ENCODE measurements around the gene TSPAN14. TPM values are rescaled to one million over a fixed set of nuclear protein-coding genes. Genes with fewer than 3 reads are reported as not detected.
"Not testable (repeated sequence)": the region's sequence is repeated elsewhere in the genome, so short reads cannot be mapped to it uniquely, and the experiment has no call there.

Gene TSPAN14
- total RNA-seq, 1 experiment from 2014 or later, result 3.4 TPM

DNA sequence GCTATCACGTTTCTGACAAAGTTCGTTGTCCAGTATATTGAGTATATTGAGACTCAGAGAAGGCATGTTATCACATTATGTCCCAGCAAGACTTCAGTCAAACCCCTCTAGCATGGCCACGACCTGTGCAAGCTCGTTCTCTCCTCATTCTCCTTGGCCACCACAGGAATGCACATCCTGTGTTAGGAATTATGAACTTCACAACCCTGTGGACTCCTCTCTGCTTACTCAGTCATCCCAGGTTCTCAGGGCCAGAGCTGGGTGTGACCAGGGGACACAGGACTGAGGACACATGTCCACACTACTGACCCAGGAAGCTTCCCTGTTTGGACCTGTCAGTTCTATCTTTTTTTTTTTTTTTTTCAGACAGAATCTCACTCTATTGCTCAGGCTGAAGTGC is 87.9 kb downstream of the TSPAN14 start:
- H3K9ac ChIP-seq (ENCODE audit: low read length), result no peak overlapping the region
- no peak overlapping the region for H3K27ac ChIP-seq (ENCODE audit: low read length)
- H3K27me3 ChIP-seq (ENCODE audit: low read length), result no peaks in the 10 kb centered on the region

DNA sequence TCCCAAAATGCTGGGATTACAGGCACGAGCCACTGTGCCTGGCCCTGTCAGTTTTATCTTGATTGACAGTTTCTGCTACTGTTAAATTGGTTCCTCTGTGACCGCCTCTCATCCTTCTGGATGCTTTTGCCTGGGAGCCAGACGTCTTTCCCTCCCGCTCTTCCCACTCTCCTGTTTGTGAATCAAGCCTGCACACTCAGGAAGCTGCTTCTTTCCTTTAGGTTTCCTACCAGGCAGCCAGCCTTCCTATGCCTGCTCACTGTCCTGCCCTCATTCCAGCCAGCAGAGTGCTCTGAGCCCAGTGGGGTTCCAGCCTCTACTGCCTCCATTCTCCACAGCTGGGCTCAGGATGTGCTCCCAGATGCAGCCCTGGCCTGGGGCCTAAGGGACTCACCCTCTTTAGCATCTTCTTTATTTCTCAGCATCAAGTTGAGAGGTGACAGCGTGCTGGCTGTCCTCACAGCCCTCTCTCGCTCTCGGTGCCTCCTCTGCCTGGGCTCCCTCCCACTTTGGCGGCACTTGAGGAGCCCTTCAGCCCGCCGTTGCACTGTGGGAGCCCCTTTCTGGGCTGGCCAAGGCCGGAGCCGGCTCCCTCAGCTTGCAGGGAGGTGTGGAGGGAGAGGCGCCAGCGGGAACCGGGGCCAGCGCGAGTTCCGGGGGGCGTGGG is 88.7 kb downstream of the TSPAN14 start:
- DNase-seq, result no peak
- no peaks in the 10 kb centered on the region; the same call in 1 of the 2 replicates for H3K4me1 ChIP-seq (ENCODE audit: low read length)
- no peaks in the 10 kb centered on the region for H3K9me2 ChIP-seq (replicated peaks; ENCODE audit: insufficient read depth, low read length)
- H3K27me3 ChIP-seq (ENCODE audit: low read length), result no peaks in the 10 kb centered on the region
- no peak overlapping the region for H3K9ac ChIP-seq (ENCODE audit: low read length)
- no peak overlapping the region for H3K4me3 ChIP-seq (ENCODE audit: low read length)
- no peaks in the 10 kb centered on the region for H3K36me3 ChIP-seq (ENCODE audit: insufficient read depth, low read length)
- H3K79me2 ChIP-seq (ENCODE audit: low read length), result no peaks in the 10 kb centered on the region
- H3K9me3 ChIP-seq (ENCODE audit: low read length), result no peaks in the 10 kb centered on the region
- no peak overlapping the region for H3K4me2 ChIP-seq (ENCODE audit: low read depth, low read length, poor library complexity, severe bottlenecking)
- H3K27ac ChIP-seq (ENCODE audit: low read length), result no peak overlapping the region
- H2AFZ ChIP-seq (ENCODE audit: low read length), result no peak overlapping the region
- H4K20me1 ChIP-seq (ENCODE audit: insufficient read depth, low read depth, low read length), result no peaks in the 10 kb centered on the region

More for the DNA sequence above, 87.9 kb downstream of the TSPAN14 start:
- Histone ChIP-seq H3K79me2 (ENCODE audit: low read length) (no peaks in the 10 kb centered on the region), H3K9me2 (replicated peaks; ENCODE audit: insufficient read depth, low read length) (no peaks in the 10 kb centered on the region), H3K9me3 (ENCODE audit: low read length) (no peaks in the 10 kb centered on the region), H3K4me1 (ENCODE audit: low read length) (peaks cover 1% of the 10 kb centered on the region; the same call in 1 of the 2 replicates), H3K4me2 (ENCODE audit: low read depth, low read length, poor library complexity, severe bottlenecking) (no peak overlapping the region), H4K20me1 (ENCODE audit: insufficient read depth, low read depth, low read length) (no peaks in the 10 kb centered on the region), H3K36me3 (ENCODE audit: insufficient read depth, low read length) (no peaks in the 10 kb centered on the region), H2AFZ (ENCODE audit: low read length) (no peak overlapping the region), H3K4me3 (ENCODE audit: low read length) (no peak overlapping the region)
- no peak for DNase-seq

DNA sequence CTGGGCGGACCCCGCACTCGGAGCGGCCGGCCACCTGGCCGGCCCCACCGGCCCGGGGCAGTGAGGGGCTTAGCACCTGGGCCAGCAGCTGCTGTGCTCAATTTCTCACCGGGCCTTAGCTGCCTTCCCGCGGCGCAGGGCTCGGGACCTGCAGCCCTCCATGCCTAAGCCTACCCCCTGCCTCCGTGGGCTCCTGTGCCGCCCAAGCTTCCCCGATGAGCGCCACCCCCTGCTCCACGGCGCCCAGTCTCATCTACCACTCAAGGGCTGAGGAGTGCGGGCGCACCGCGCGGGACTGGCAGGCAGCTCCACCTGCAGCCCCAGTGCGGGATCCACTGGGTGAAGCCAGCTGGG is 89.2 kb downstream of the TSPAN14 start:
- H3K27me3 ChIP-seq (ENCODE audit: low read length); H3K9ac ChIP-seq (ENCODE audit: low read length); H3K4me2 ChIP-seq (ENCODE audit: low read depth, low read length, poor library complexity, severe bottlenecking): not testable (repeated sequence)

DNA sequence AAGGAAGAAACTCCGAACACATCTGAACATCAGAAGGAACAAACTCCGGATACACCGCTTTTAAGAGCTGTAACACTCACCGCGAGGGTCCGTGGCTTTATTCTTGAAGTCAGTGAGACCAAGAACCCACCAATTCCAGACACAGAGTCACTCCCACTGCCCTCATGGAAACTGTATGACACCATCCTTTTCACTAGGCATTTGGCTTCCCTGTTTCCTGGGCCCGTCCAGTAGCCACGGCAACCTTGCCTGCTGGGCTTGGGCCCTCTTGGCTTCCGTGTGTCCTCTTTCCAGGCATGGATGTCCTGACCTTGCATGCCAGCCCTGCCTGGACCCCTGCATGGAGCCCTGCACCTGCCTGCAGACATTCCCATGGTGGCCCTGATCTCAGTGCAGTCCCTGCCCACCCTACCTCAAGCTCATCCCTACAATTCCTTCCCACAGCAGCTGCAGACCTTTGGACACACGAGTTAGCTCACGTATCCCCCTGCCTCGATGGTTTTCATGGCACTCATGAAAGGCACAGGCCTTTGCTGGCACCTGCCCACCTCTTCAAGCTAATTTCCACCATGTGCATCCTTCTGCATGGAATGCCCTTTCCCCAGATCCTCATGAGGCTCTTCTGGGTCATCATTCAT is 90.3 kb downstream of the TSPAN14 start:
- Histone ChIP-seq H3K27ac (ENCODE audit: low read length) (no peak overlapping the region), H3K9ac (ENCODE audit: low read length) (no peak overlapping the region), H3K36me3 (ENCODE audit: insufficient read depth, low read length) (no peaks in the 10 kb centered on the region), H3K4me3 (ENCODE audit: low read length) (no peak overlapping the region), H3K79me2 (ENCODE audit: low read length) (no peaks in the 10 kb centered on the region), H4K20me1 (ENCODE audit: insufficient read depth, low read depth, low read length) (no peaks in the 10 kb centered on the region), H2AFZ (ENCODE audit: low read length) (no peak overlapping the region), H3K27me3 (ENCODE audit: low read length) (no peaks in the 10 kb centered on the region), H3K4me1 (ENCODE audit: low read length) (no peaks in the 10 kb centered on the region; the same call in 1 of the 2 replicates), H3K9me3 (ENCODE audit: low read length) (no peaks in the 10 kb centered on the region), H3K4me2 (ENCODE audit: low read depth, low read length, poor library complexity, severe bottlenecking) (no peak overlapping the region), H3K9me2 (replicated peaks; ENCODE audit: insufficient read depth, low read length) (no peaks in the 10 kb centered on the region)
- DNase-seq, result no peak

More for the DNA sequence above, 89.2 kb downstream of the TSPAN14 start:
- not testable (repeated sequence) for H3K4me1 ChIP-seq (ENCODE audit: low read length); H4K20me1 ChIP-seq (ENCODE audit: insufficient read depth, low read depth, low read length); H2AFZ ChIP-seq (ENCODE audit: low read length); H3K79me2 ChIP-seq (ENCODE audit: low read length); H3K4me3 ChIP-seq (ENCODE audit: low read length); H3K36me3 ChIP-seq (ENCODE audit: insufficient read depth, low read length); H3K27ac ChIP-seq (ENCODE audit: low read length); H3K9me2 ChIP-seq (replicated peaks; ENCODE audit: insufficient read depth, low read length); H3K9me3 ChIP-seq (ENCODE audit: low read length); DNase-seq

DNA sequence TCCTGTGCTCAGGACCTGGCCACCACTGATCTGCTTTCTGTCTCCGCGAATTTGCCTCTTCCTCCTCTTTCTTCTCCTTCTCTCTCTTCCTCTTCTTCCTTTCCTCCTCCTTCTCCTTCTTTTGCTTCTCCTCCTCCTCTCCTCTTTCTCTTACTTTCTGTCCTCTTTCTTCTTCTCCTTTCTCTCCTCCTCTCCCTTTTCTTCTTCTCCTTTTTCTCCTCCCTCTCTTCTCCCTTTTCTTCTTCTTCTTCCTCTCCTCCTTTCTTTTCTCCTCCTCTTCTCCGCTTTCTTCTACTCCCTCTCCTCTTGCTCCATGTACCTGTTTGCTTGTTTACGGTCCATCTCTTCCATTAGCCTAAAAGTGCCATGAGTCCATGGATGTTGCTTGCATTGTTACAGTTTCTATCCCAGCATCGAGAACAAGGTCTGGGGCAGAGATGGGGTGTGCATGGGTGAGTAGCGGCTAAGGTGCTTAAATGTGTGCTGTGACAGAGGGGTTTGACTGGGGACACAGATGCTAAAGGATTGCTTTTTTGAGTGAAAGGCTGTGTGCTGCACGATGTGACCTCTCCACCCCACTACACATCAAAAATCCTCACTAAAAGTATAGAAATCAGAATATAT is 91.3 kb downstream of the TSPAN14 start:
- no peaks in the 10 kb centered on the region for H3K9me2 ChIP-seq (replicated peaks; ENCODE audit: insufficient read depth, low read length)
- H3K27me3 ChIP-seq (ENCODE audit: low read length), result no peaks in the 10 kb centered on the region
- no peak overlapping the region for H3K27ac ChIP-seq (ENCODE audit: low read length)
- H3K9me3 ChIP-seq (ENCODE audit: low read length), result no peaks in the 10 kb centered on the region
- H3K9ac ChIP-seq (ENCODE audit: low read length), result no peak overlapping the region
- no peaks in the 10 kb centered on the region for H3K79me2 ChIP-seq (ENCODE audit: low read length)
- H2AFZ ChIP-seq (ENCODE audit: low read length), result no peak overlapping the region
- no peak for DNase-seq
- no peak overlapping the region for H3K4me3 ChIP-seq (ENCODE audit: low read length)
- no peaks in the 10 kb centered on the region for H3K36me3 ChIP-seq (ENCODE audit: insufficient read depth, low read length)
- no peak overlapping the region for H3K4me2 ChIP-seq (ENCODE audit: low read depth, low read length, poor library complexity, severe bottlenecking)
- no peaks in the 10 kb centered on the region for H4K20me1 ChIP-seq (ENCODE audit: insufficient read depth, low read depth, low read length)
- H3K4me1 ChIP-seq (ENCODE audit: low read length), result no peaks in the 10 kb centered on the region; the same call in 1 of the 2 replicates

GRCh38 chr10:80552151-80552646 is 98.1 kb downstream of the TSPAN14 start:
- H3K9me2 ChIP-seq (replicated peaks; ENCODE audit: insufficient read depth, low read length), result no peaks in the 10 kb centered on the region
- no peaks in the 10 kb centered on the region for H3K36me3 ChIP-seq (ENCODE audit: insufficient read depth, low read length)
- H3K27ac ChIP-seq (ENCODE audit: low read length), result no peak overlapping the region
- no peaks in the 10 kb centered on the region for H3K27me3 ChIP-seq (ENCODE audit: low read length)
- H3K4me2 ChIP-seq (ENCODE audit: low read depth, low read length, poor library complexity, severe bottlenecking), result no peak overlapping the region
- no peak for DNase-seq
- no peaks in the 10 kb centered on the region for H4K20me1 ChIP-seq (ENCODE audit: insufficient read depth, low read depth, low read length)
- H3K4me3 ChIP-seq (ENCODE audit: low read length), result no peak overlapping the region
- no peak overlapping the region for H3K9ac ChIP-seq (ENCODE audit: low read length)
- no peaks in the 10 kb centered on the region for H3K4me1 ChIP-seq (ENCODE audit: low read length)
- no peaks in the 10 kb centered on the region for H3K79me2 ChIP-seq (ENCODE audit: low read length)
- no peak overlapping the region for H2AFZ ChIP-seq (ENCODE audit: low read length)
- H3K9me3 ChIP-seq (ENCODE audit: low read length), result no peaks in the 10 kb centered on the region

- H3K36me3 ChIP-seq (ENCODE audit: insufficient read depth, low read length), result no peaks in the 10 kb centered on the region
- no peaks in the 10 kb centered on the region for H3K4me1 ChIP-seq (ENCODE audit: low read length)
- H3K4me3 ChIP-seq (ENCODE audit: low read length), result no peak overlapping the region
- no peaks in the 10 kb centered on the region for H3K27me3 ChIP-seq (ENCODE audit: low read length)
- H3K9me2 ChIP-seq (replicated peaks; ENCODE audit: insufficient read depth, low read length), result no peaks in the 10 kb centered on the region
- no peaks in the 10 kb centered on the region for H4K20me1 ChIP-seq (ENCODE audit: insufficient read depth, low read depth, low read length)
- H3K27ac ChIP-seq (ENCODE audit: low read length), result no peak overlapping the region
- no peak overlapping the region for H2AFZ ChIP-seq (ENCODE audit: low read length)
- H3K9me3 ChIP-seq (ENCODE audit: low read length), result no peaks in the 10 kb centered on the region
- no peak overlapping the region for H3K9ac ChIP-seq (ENCODE audit: low read length)
- no peak for DNase-seq
- no peaks in the 10 kb centered on the region for H3K79me2 ChIP-seq (ENCODE audit: low read length)
- no peak overlapping the region for H3K4me2 ChIP-seq (ENCODE audit: low read depth, low read length, poor library complexity, severe bottlenecking)
Measured at GRCh38 chr10:80553436-80553835, 99.3 kb downstream of the TSPAN14 start.

GRCh38 chr10:80554050-80554449 is 99.9 kb downstream of the TSPAN14 start:
- H3K4me1 ChIP-seq (ENCODE audit: low read length), result no peaks in the 10 kb centered on the region
- H3K4me3 ChIP-seq (ENCODE audit: low read length), result no peak overlapping the region
- no peaks in the 10 kb centered on the region for H3K36me3 ChIP-seq (ENCODE audit: insufficient read depth, low read length)
- no peaks in the 10 kb centered on the region for H4K20me1 ChIP-seq (ENCODE audit: insufficient read depth, low read depth, low read length)
- no peak overlapping the region for H3K4me2 ChIP-seq (ENCODE audit: low read depth, low read length, poor library complexity, severe bottlenecking)
- no peak overlapping the region for H2AFZ ChIP-seq (ENCODE audit: low read length)
- no peak overlapping the region for H3K9ac ChIP-seq (ENCODE audit: low read length)
- H3K27ac ChIP-seq (ENCODE audit: low read length), result no peak overlapping the region
- no peaks in the 10 kb centered on the region for H3K9me3 ChIP-seq (ENCODE audit: low read length)
- no peaks in the 10 kb centered on the region for H3K27me3 ChIP-seq (ENCODE audit: low read length)
- H3K9me2 ChIP-seq (replicated peaks; ENCODE audit: insufficient read depth, low read length), result no peaks in the 10 kb centered on the region
- H3K79me2 ChIP-seq (ENCODE audit: low read length), result no peaks in the 10 kb centered on the region
- no peak for DNase-seq

Data from Karpas-422 (cell line).